Measurements from ENCODE around the gene MACO1. TPM values are rescaled to one million over a fixed set of nuclear protein-coding genes. Genes with fewer than 3 reads are reported as not detected.

Gene MACO1
- polyA plus RNA-seq, 2 of the 4 experiments (the other 2 are of a cell fraction), result 6.3 to 7.5 TPM

DNA sequence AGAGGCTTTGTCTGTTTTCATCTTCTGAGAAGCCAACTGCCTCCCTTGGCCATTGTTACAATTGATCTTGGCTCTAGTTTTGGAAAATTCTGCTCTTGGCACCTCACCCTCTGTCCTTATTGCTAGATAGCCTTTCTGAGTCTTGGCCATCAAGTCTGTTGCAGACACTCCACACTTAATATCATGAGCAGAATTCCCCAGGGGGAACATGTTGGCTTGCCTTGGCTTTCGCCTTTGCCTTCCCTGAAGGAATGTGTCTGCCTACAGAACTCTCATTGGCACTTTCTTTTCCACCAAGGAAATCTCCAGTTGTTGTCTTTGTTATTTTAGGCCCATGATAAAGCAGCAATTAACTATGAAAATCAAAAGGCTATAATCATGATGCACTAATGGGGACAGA is 70.0 kb downstream of the MACO1 start:
- Histone ChIP-seq H3K4me2 (peak overlapping the region; percentile 39; the same call in 2 of the 3 replicates), H3K4me1 (peaks cover 19% of the 10 kb centered on the region), H3K4me3 (no peak overlapping the region), H3K9me3 (no peaks in the 10 kb centered on the region), H3K27ac (peak overlapping the region in 1 of 2 experiments; percentile 46; a peak in 1 of 6 replicates)
- ChIA-PET CTCF (interaction anchor here (1.1 to 6.1 kb wide), 2 partner anchors 19 to 72 kb away, joined by 4 to 35 read pairs; no protein-coding TSS in a partner anchor), POLR2A (no interaction called here)
- 82% methylated on average over 1 of the region's 1 CpG for WGBS (ENCODE audit: missing lambda C conversion rate)
- no peak for DNase-seq (ENCODE audit: low read depth in 1 of 2, low spot score in 1 of 2)
- no peak for FAIRE-seq
- TF ChIP-seq RCOR1 (IDR thresholded peaks at IDR 0.05; ENCODE audit: low read depth, low read length), result no peak
- no peak for TF ChIP-seq KDM1A (IDR thresholded peaks at IDR 0.05; ENCODE audit: low read depth)
- no peak for TF ChIP-seq KDM5A (IDR thresholded peaks at IDR 0.05)
- no peak for TF ChIP-seq CHD4 (IDR thresholded peaks at IDR 0.05; ENCODE audit: borderline replicate concordance)
- no peak for TF ChIP-seq RAD21 (conservative IDR thresholded peaks at IDR 0.05 in 1 of 2, IDR thresholded peaks at IDR 0.05 in 1 of 2)
- no peak for TF ChIP-seq SREBF2 (IDR thresholded peaks at IDR 0.05)
- TF ChIP-seq ZFP36 (IDR thresholded peaks at IDR 0.05; ENCODE audit: borderline replicate concordance, partially characterized antibody), result no peak
- TF ChIP-seq CEBPB (IDR thresholded peaks at IDR 0.05), result no peak
- no peak for TF ChIP-seq ZNF302 (CRISPR knock-in tag; IDR thresholded peaks at IDR 0.05)
- no peak for TF ChIP-seq SMC3 (IDR thresholded peaks at IDR 0.05)
- no peak for TF ChIP-seq RNF2 (IDR thresholded peaks at IDR 0.05; ENCODE audit: borderline replicate concordance, low read depth)
- TF ChIP-seq, protein P1, sequence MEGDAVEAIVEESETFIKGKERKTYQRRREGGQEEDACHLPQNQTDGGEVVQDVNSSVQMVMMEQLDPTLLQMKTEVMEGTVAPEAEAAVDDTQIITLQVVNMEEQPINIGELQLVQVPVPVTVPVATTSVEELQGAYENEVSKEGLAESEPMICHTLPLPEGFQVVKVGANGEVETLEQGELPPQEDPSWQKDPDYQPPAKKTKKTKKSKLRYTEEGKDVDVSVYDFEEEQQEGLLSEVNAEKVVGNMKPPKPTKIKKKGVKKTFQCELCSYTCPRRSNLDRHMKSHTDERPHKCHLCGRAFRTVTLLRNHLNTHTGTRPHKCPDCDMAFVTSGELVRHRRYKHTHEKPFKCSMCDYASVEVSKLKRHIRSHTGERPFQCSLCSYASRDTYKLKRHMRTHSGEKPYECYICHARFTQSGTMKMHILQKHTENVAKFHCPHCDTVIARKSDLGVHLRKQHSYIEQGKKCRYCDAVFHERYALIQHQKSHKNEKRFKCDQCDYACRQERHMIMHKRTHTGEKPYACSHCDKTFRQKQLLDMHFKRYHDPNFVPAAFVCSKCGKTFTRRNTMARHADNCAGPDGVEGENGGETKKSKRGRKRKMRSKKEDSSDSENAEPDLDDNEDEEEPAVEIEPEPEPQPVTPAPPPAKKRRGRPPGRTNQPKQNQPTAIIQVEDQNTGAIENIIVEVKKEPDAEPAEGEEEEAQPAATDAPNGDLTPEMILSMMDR (IDR thresholded peaks at IDR 0.05), result no peak
- TF ChIP-seq CHD2 (IDR thresholded peaks at IDR 0.05; ENCODE audit: low read length, partially characterized antibody), result no peak
- no peak for TF ChIP-seq ZSCAN20 (CRISPR knock-in tag; IDR thresholded peaks at IDR 0.05)
- no peak for ATAC-seq

DNA sequence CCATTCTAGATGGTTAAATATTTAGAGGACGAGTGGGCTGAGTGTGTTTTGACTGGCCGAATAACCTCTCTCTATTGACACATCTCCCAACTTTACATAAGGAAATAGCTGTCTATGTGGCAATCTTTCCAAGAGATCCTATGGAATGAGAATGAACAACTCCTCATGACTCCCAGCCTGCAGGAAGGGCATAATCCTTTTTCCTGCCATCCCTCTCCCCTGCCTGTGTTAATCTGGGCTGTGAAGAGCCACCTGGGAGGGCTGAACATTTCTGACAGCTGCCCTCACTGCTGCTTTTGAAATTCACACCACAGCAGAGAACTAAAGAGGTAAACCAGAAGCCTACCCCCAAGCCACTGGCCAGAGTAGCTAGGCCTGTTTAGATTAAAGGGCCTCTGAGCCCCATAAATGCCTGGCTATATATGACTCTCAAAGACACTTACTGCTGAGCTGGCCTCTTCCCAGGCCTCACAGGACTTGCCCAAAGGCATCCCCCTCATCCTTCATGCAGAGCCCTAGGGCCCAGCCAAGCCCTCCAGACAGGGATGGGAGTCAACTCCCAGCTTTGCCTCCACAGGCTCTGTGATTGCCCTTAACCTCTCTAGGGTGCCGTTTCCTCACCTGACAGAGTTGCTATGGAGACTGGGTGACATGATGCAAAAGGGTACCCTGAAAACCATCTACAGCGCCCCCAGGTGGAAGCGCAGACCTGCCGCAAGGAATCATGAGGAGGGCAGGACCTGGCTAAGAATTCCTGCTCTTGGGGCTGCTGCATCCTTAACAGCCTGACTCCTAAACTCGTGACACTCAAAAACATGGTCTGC is 70.8 kb downstream of the MACO1 start:
- H3K9me3 ChIP-seq, result no peaks in the 10 kb centered on the region
- H3K4me1 ChIP-seq, result peaks cover 24% of the 10 kb centered on the region
- ChIA-PET POLR2A (no interaction called here), CTCF (interaction anchor here (0.6 to 6.1 kb wide), 4 partner anchors 9 to 265 kb away, joined by 3 to 35 read pairs (median 4); no protein-coding TSS in a partner anchor)
- H3K4me2 ChIP-seq, result peak overlapping the region; percentile 39
- TF ChIP-seq MAZ (IDR thresholded peaks at IDR 0.05; ENCODE audit: borderline replicate concordance, low read depth, low read length), result no peak
- TF ChIP-seq CEBPB (IDR thresholded peaks at IDR 0.05), result peak in 1 of 2 experiments; percentile 53; a peak in 3 of 4 replicates
- H3K4me3 ChIP-seq, result no peak overlapping the region
- peak in 1 of 2 experiments; percentile 41 for DNase-seq (ENCODE audit: low read depth in 1 of 2, low spot score in 1 of 2)
- FAIRE-seq, result no peak
- 57% methylated on average over 7 of the region's 7 CpGs for WGBS (ENCODE audit: missing lambda C conversion rate)
- ATAC-seq, result peak; percentile 19 to 63; a peak in 4 of 6 replicates
- H3K27ac ChIP-seq, result peak overlapping the region; percentile 8 to 72; a peak in 4 of 6 replicates

DNA sequence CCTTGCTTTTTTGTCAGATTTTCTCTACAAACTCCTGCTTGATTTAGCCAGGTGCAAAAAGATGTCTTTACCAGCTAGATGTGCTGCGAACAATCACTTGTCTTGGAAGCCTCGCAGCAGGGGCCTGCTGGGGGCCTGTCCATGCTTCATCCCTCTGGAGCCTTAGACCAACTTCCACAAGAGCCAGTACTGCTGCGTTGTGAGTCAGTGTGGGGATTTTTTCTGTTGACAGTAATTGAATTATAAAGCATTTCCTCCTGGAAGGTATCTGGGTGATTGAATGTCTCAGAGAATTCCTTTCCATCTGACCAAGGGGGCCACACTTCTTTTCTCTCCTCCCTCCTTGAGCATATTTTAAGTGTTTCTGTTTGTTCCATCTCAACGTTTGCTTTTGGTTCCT is 72.3 kb downstream of the MACO1 start:
- no peak overlapping the region for H3K4me3 ChIP-seq
- H3K9me3 ChIP-seq, result no peaks in the 10 kb centered on the region
- no peak for ATAC-seq
- ChIA-PET POLR2A (no interaction called here), CTCF (interaction anchor here (0.6 to 6.1 kb wide), 4 partner anchors 17 to 372 kb away, joined by 3 to 35 read pairs (median 6); no protein-coding TSS in a partner anchor)
- peaks cover 25% of the 10 kb centered on the region for H3K4me1 ChIP-seq
- DNase-seq (ENCODE audit: low read depth in 1 of 2, low spot score in 1 of 2), result no peak
- H3K4me2 ChIP-seq, result no peak overlapping the region
- H3K27ac ChIP-seq, result no peak overlapping the region
- no peak for FAIRE-seq
- whole genome bisulfite sequencing (ENCODE audit: missing lambda C conversion rate), result 41% methylated on average over 4 of the region's 4 CpGs
- TF ChIP-seq RAD21 (conservative IDR thresholded peaks at IDR 0.05 in 1 of 2, IDR thresholded peaks at IDR 0.05 in 1 of 2) (no peak), JUNB (IDR thresholded peaks at IDR 0.05) (no peak), HOXB5 (CRISPR knock-in tag; IDR thresholded peaks at IDR 0.05) (no peak), JUN (IDR thresholded peaks at IDR 0.05) (no peak), TFCP2L1 (CRISPR knock-in tag; IDR thresholded peaks at IDR 0.05) (no peak), EHMT2 (IDR thresholded peaks at IDR 0.05; ENCODE audit: low read depth) (no peak), CHD2 (IDR thresholded peaks at IDR 0.05; ENCODE audit: low read length, partially characterized antibody) (no peak), RARB (CRISPR knock-in tag; IDR thresholded peaks at IDR 0.05) (no peak), FOSL2 (IDR thresholded peaks at IDR 0.05) (no peak), FOSL2 (CRISPR knock-in tag; IDR thresholded peaks at IDR 0.05) (no peak), RCOR1 (IDR thresholded peaks at IDR 0.05; ENCODE audit: low read depth, low read length) (no peak)
- TF ChIP-seq, protein P2, sequence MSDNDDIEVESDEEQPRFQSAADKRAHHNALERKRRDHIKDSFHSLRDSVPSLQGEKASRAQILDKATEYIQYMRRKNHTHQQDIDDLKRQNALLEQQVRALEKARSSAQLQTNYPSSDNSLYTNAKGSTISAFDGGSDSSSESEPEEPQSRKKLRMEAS (IDR thresholded peaks at IDR 0.05), result no peak
- TF ChIP-seq, protein P3, sequence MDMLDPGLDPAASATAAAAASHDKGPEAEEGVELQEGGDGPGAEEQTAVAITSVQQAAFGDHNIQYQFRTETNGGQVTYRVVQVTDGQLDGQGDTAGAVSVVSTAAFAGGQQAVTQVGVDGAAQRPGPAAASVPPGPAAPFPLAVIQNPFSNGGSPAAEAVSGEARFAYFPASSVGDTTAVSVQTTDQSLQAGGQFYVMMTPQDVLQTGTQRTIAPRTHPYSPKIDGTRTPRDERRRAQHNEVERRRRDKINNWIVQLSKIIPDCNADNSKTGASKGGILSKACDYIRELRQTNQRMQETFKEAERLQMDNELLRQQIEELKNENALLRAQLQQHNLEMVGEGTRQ (IDR thresholded peaks at IDR 0.05), result no peak
- TF ChIP-seq, protein P4, sequence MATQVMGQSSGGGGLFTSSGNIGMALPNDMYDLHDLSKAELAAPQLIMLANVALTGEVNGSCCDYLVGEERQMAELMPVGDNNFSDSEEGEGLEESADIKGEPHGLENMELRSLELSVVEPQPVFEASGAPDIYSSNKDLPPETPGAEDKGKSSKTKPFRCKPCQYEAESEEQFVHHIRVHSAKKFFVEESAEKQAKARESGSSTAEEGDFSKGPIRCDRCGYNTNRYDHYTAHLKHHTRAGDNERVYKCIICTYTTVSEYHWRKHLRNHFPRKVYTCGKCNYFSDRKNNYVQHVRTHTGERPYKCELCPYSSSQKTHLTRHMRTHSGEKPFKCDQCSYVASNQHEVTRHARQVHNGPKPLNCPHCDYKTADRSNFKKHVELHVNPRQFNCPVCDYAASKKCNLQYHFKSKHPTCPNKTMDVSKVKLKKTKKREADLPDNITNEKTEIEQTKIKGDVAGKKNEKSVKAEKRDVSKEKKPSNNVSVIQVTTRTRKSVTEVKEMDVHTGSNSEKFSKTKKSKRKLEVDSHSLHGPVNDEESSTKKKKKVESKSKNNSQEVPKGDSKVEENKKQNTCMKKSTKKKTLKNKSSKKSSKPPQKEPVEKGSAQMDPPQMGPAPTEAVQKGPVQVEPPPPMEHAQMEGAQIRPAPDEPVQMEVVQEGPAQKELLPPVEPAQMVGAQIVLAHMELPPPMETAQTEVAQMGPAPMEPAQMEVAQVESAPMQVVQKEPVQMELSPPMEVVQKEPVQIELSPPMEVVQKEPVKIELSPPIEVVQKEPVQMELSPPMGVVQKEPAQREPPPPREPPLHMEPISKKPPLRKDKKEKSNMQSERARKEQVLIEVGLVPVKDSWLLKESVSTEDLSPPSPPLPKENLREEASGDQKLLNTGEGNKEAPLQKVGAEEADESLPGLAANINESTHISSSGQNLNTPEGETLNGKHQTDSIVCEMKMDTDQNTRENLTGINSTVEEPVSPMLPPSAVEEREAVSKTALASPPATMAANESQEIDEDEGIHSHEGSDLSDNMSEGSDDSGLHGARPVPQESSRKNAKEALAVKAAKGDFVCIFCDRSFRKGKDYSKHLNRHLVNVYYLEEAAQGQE (IDR thresholded peaks at IDR 0.05), result no peak

Measured in A549 (cell line).